ENCODE data around the gene BPIFB1.

DNA sequence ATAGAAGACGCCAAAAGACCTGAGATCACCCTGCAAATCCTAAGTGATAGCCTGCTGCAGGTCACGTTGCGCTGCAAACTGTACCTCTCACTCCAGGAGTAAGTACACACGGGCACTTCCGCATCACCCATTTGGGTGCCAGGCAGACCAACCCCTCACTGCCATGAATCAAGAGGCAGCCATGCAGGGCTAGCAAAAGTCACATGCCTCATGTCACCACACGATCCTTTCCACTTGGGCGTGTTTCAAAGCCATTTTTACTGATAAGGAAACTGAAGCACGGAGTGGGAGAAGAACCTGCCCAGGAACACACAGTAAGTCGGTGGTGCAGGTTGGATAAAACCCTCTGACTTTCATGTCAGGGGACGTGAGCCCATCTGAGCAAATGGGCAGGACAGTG lies 37.0 kb downstream of the BPIFB1 start:
- TF ChIP-seq SREBF2 (IDR thresholded peaks at IDR 0.05; ENCODE audit: low read length) = no peak
- TF ChIP-seq CTCF (IDR thresholded peaks at IDR 0.05 in 2 of 3, conservative IDR thresholded peaks at IDR 0.05 in 1 of 3; ENCODE audit: control insufficient read depth in 2 of 3, extremely low read depth in 1 of 3, insufficient read depth in 1 of 3, low read depth in 3 of 3, low read length in 3 of 3) = no peak
- no peak for TF ChIP-seq JUND (IDR thresholded peaks at IDR 0.05; ENCODE audit: low read depth, low read length)
- TF ChIP-seq FOXK2 (IDR thresholded peaks at IDR 0.05) = no peak
- no peak for TF ChIP-seq CEBPB (IDR thresholded peaks at IDR 0.05; ENCODE audit: borderline replicate concordance in 1 of 2, low read depth in 2 of 2, low read length in 2 of 2)
- TF ChIP-seq CHD4 (IDR thresholded peaks at IDR 0.05) = no peak
- no peak for TF ChIP-seq IRF3 (IDR thresholded peaks at IDR 0.05)
- TF ChIP-seq EGR1 (IDR thresholded peaks at IDR 0.05; ENCODE audit: borderline replicate concordance in 1 of 2, low read depth in 2 of 2, low read length in 2 of 2) = no peak
- no peak for TF ChIP-seq ZBTB11 (CRISPR knock-in tag; IDR thresholded peaks at IDR 0.05)
